ENCODE data around the gene AR.

The AR gene

GRCh38 chrX:67568769-67569168 is 24.9 kb downstream of the AR start:
- DNase-seq (ENCODE audit: low read depth): no peak

GRCh38 chrX:67570839-67571238 is 27.0 kb downstream of the AR start:
- no peak for DNase-seq (ENCODE audit: low read depth)

GRCh38 chrX:67574696-67575095 is 30.9 kb downstream of the AR start:
- no peak for DNase-seq (ENCODE audit: low read depth)

- no peak for DNase-seq (ENCODE audit: low read depth)
Observed at GRCh38 chrX:67582436-67582835, 38.6 kb downstream of the AR start.

- no peak for DNase-seq (ENCODE audit: low read depth)
Observed at GRCh38 chrX:67583171-67583570, 39.4 kb downstream of the AR start.

- no peak for DNase-seq (ENCODE audit: low read depth)
Observed at GRCh38 chrX:67585401-67585800, 41.6 kb downstream of the AR start.

- no peak for DNase-seq (ENCODE audit: low read depth)
Observed at GRCh38 chrX:67587946-67588624, 44.3 kb downstream of the AR start.

GRCh38 chrX:67596839-67597790 is 53.3 kb downstream of the AR start:
- DNase-seq (ENCODE audit: low read depth): no peak

GRCh38 chrX:67599532-67599931 is 55.7 kb downstream of the AR start:
- DNase-seq (ENCODE audit: low read depth): no peak

- DNase-seq (ENCODE audit: low read depth): no peak
Observed at GRCh38 chrX:67601771-67602170, 58.0 kb downstream of the AR start.

- DNase-seq (ENCODE audit: low read depth): no peak
Observed at GRCh38 chrX:67604979-67605703, 61.3 kb downstream of the AR start.

- no peak for DNase-seq (ENCODE audit: low read depth)
Observed at GRCh38 chrX:67607466-67607865, 63.6 kb downstream of the AR start.

- DNase-seq (ENCODE audit: low read depth): no peak
Observed at GRCh38 chrX:67610282-67610681, 66.5 kb downstream of the AR start.

GRCh38 chrX:67612231-67612630 is 68.4 kb downstream of the AR start:
- DNase-seq (ENCODE audit: low read depth): no peak

- no peak for DNase-seq (ENCODE audit: low read depth)
Observed at GRCh38 chrX:67613366-67613765, 69.5 kb downstream of the AR start.

GRCh38 chrX:67613996-67614395 is 70.2 kb downstream of the AR start:
- DNase-seq (ENCODE audit: low read depth): no peak

GRCh38 chrX:67614423-67614822 is 70.6 kb downstream of the AR start:
- no peak for DNase-seq (ENCODE audit: low read depth)

GRCh38 chrX:67619253-67619652 is 75.4 kb downstream of the AR start:
- DNase-seq (ENCODE audit: low read depth): no peak

- no peak for DNase-seq (ENCODE audit: low read depth)
Observed at GRCh38 chrX:67622053-67622585, 78.3 kb downstream of the AR start.

GRCh38 chrX:67624325-67624724 is 80.5 kb downstream of the AR start:
- DNase-seq (ENCODE audit: low read depth): no peak

- DNase-seq (ENCODE audit: low read depth): no peak
Observed at GRCh38 chrX:67635424-67635823, 91.6 kb downstream of the AR start.

GRCh38 chrX:67636532-67636931 is 92.7 kb downstream of the AR start:
- no peak for DNase-seq (ENCODE audit: low read depth)

Data from non-pigmented ciliary epithelial cell (primary cell).